GM19438 (cell line): Measurements from ENCODE around the gene INPP5D.

Experiments used
- ATAC-seq: cut with Tn5 transposase; IDR thresholded peaks from one replicate; pipeline ENCODE4 v1.9.1; 2021; ENCODE audit warnings: low read depth; ENCODE audit not compliant: unreplicated experiment

The INPP5D gene

GRCh38 chr2:233068762-233069418 lies 8.7 kb downstream of the INPP5D start:
- ATAC-seq, result no peak

GRCh38 chr2:233072838-233073237 lies 12.7 kb downstream of the INPP5D start:
- ATAC-seq, result no peak

GRCh38 chr2:233074106-233074505 lies 14.0 kb downstream of the INPP5D start:
- ATAC-seq, result no peak

- ATAC-seq, result peak; percentile 39
These were observed 15.2 kb downstream of the INPP5D start for GRCh38 chr2:233075141-233075965.

- peak; percentile 62 for ATAC-seq
These were observed 15.8 kb downstream of the INPP5D start for GRCh38 chr2:233075966-233076339.

GRCh38 chr2:233076749-233077148 lies 16.6 kb downstream of the INPP5D start:
- no peak for ATAC-seq

- peak; percentile 22 for ATAC-seq
These were observed 19.3 kb downstream of the INPP5D start for GRCh38 chr2:233079473-233079877.

GRCh38 chr2:233079953-233080835 lies 20.1 kb downstream of the INPP5D start:
- ATAC-seq, result no peak

- no peak for ATAC-seq
These were observed 20.7 kb downstream of the INPP5D start for GRCh38 chr2:233080836-233081229.

- ATAC-seq, result no peak
These were observed 21.1 kb downstream of the INPP5D start for GRCh38 chr2:233081232-233081730.

- no peak for ATAC-seq
These were observed 21.6 kb downstream of the INPP5D start for GRCh38 chr2:233081731-233082221.

GRCh38 chr2:233082222-233082930 lies 22.2 kb downstream of the INPP5D start:
- ATAC-seq, result peak; percentile 36

GRCh38 chr2:233082931-233083755 lies 23.0 kb downstream of the INPP5D start:
- ATAC-seq, result no peak

GRCh38 chr2:233083782-233084181 lies 23.6 kb downstream of the INPP5D start:
- no peak for ATAC-seq

GRCh38 chr2:233084488-233084887 lies 24.3 kb downstream of the INPP5D start:
- ATAC-seq, result no peak

- ATAC-seq, result no peak
These were observed 25.1 kb downstream of the INPP5D start for GRCh38 chr2:233085037-233085838.

- ATAC-seq, result no peak
These were observed 25.7 kb downstream of the INPP5D start for GRCh38 chr2:233085839-233086150.

- ATAC-seq, result no peak
These were observed 27.6 kb downstream of the INPP5D start for GRCh38 chr2:233087713-233088112.

- no peak for ATAC-seq
These were observed 28.8 kb downstream of the INPP5D start for GRCh38 chr2:233088972-233089345.
